ENCODE data around the gene SH2D3C. TPM values are rescaled to one million over a fixed set of nuclear protein-coding genes. Genes with fewer than 3 reads are reported as not detected.

SH2D3C gene
- total and polyA plus RNA-seq, 4 donors: 34.5 to 51.5 (median 42.0) TPM

- peaks cover 0 to 4% (median 0%) of the 10 kb centered on the region in 5 donors for H3K4me1 ChIP-seq (ENCODE audit: control insufficient read depth in 5 of 5, insufficient read depth in 5 of 5, low read length in 5 of 5)
- H3K27me3 ChIP-seq (ENCODE audit: control insufficient read depth in 3 of 3, insufficient read depth in 3 of 3, low read length in 2 of 3): no peaks in the 10 kb centered on the region
- H3K27ac ChIP-seq (ENCODE audit: low read depth in 1 of 2, low read length in 1 of 2): no peak overlapping the region
- no peak overlapping the region for H3K9ac ChIP-seq (ENCODE audit: insufficient read depth in 1 of 2, low read length in 2 of 2)
- ATAC-seq (ENCODE audit: insufficient read depth, low FRiP score) (no peak), DNase-seq (no peak)
- H3K9me3 ChIP-seq (ENCODE audit: control insufficient read depth in 4 of 4, insufficient read depth in 3 of 4, low read length in 3 of 4): no peaks in the 10 kb centered on the region
- H3K4me3 ChIP-seq: no peak overlapping the region
- no peak for TF ChIP-seq CTCF (IDR thresholded peaks at IDR 0.05; ENCODE audit: control extremely low read depth, extremely low read depth)
- 92 to 96% methylated on average over 5 of the region's 5 CpGs for WGBS, 2 donors
- peaks cover 0 to 4% (median 0%) of the 10 kb centered on the region in 4 donors for H3K36me3 ChIP-seq (ENCODE audit: control insufficient read depth in 4 of 4, insufficient read depth in 4 of 4, low read length in 4 of 4)
These were observed 80.1 kb downstream of the SH2D3C start for GRCh38 chr9:127698386-127698785.

DNA sequence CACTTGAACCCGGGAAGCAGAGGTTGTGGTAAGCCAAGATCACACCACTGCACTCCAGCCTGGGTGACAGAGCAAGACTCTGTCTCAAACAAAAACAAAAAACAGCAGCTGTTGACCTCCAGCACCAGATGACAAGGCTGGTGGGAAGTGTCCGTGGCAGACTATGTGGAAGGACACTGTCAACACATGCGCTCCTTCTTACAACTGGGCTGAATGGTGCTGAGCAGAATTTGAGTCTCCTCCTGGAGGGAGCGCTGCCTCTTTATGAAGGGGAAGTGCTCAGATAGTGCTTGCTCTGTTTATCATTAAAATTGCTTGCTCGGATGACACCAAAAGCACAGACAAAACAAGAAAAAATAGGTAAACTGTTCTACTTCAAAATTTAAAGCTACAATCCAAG, 80.9 kb downstream of the SH2D3C start:
- Histone ChIP-seq H3K36me3 (ENCODE audit: control insufficient read depth in 4 of 4, insufficient read depth in 4 of 4, low read length in 4 of 4) (peaks cover 0 to 4% (median 2%) of the 10 kb centered on the region in 4 donors), H3K4me1 (ENCODE audit: control insufficient read depth in 5 of 5, insufficient read depth in 5 of 5, low read length in 5 of 5) (peaks cover 0 to 4% (median 0%) of the 10 kb centered on the region in 5 donors), H3K27me3 (ENCODE audit: control insufficient read depth in 3 of 3, insufficient read depth in 3 of 3, low read length in 2 of 3) (no peaks in the 10 kb centered on the region), H3K9me3 (ENCODE audit: control insufficient read depth in 4 of 4, insufficient read depth in 3 of 4, low read length in 3 of 4) (no peaks in the 10 kb centered on the region), H3K4me3 (no peak overlapping the region), H3K9ac (ENCODE audit: insufficient read depth in 1 of 2, low read length in 2 of 2) (no peak overlapping the region), H3K27ac (ENCODE audit: low read depth in 1 of 2, low read length in 1 of 2) (no peak overlapping the region)
- ATAC-seq (ENCODE audit: insufficient read depth, low FRiP score): no peak
- 81 to 88% methylated on average over 5 of the region's 5 CpGs for WGBS, 2 donors
- no peak for TF ChIP-seq CTCF (IDR thresholded peaks at IDR 0.05; ENCODE audit: control extremely low read depth, extremely low read depth)
- no peak for DNase-seq

DNA sequence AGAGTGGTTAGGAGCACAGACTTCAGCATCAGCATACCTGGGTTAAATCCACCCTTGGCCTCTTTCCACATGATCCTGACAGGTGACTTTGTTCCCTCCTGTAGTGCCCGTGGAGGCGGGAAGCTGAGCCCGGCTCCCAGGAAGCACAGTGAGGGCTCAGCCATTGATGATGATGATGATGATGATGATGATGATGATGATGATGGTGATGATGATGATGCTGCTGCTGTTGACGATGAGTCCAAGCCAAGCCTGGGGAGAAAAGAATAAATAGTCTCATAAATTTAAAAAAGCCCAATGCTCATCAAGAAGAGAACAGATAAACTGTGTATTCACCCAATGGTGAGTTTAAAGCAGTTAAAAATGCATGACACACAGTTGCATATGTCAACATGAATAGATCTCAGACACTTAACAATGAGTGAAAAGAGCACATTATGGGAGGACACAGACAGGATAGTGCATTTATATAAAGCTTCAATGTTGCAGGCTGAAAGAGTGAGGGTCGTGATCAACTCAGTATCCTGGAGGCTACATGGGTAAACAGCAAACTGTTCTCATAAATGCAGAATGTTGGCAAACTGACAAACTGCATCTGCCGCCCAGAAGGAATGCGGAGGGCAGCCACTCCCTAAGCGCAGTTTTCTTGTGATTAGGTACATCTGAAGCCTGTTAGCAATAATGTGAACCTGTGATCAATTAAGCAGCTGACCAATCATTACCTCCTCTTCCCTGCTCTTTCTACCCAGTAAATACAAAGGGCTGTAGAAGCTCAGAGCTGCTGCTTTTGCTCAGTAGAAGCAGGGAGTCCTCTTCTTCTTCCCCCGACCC, 83.4 kb downstream of the SH2D3C start:
- Histone ChIP-seq H3K9me3 (ENCODE audit: control insufficient read depth in 4 of 4, insufficient read depth in 3 of 4, low read length in 3 of 4) (no peaks in the 10 kb centered on the region), H3K4me1 (ENCODE audit: control insufficient read depth in 5 of 5, insufficient read depth in 5 of 5, low read length in 5 of 5) (peaks cover 0 to 4% (median 0%) of the 10 kb centered on the region in 5 donors), H3K27ac (ENCODE audit: low read depth in 1 of 2, low read length in 1 of 2) (no peak overlapping the region), H3K4me3 (no peak overlapping the region), H3K9ac (ENCODE audit: insufficient read depth in 1 of 2, low read length in 2 of 2) (no peak overlapping the region), H3K27me3 (ENCODE audit: control insufficient read depth in 3 of 3, insufficient read depth in 3 of 3, low read length in 2 of 3) (no peaks in the 10 kb centered on the region), H3K36me3 (ENCODE audit: control insufficient read depth in 4 of 4, insufficient read depth in 4 of 4, low read length in 4 of 4) (peaks cover 0 to 15% (median 4%) of the 10 kb centered on the region in 4 donors)
- 77 to 84% methylated on average over 9 of the region's 9 CpGs for WGBS, 2 donors
- peak; percentile 28 to 56 (median 37) for DNase-seq
- ATAC-seq (ENCODE audit: insufficient read depth, low FRiP score): no peak
- TF ChIP-seq CTCF (IDR thresholded peaks at IDR 0.05; ENCODE audit: control extremely low read depth, extremely low read depth): no peak
